PFSK-1 (cell line): ENCODE measurements around the gene FAM83C.

Experiments
- FOXP2 ChIP-seq: optimal IDR thresholded peaks from 2 replicates; pipeline ENCODE3; 2011; ENCODE audit warnings: borderline replicate concordance, control low read depth, inconsistent platforms; ENCODE audit not compliant: insufficient read depth; ENCODE audit errors: extremely low read length, extremely low read depth
- POLR2AphosphoS5 ChIP-seq: IDR thresholded peaks from 2 replicates; pipeline ENCODE4 v1.6.1; 2012; ENCODE audit warnings: low read depth, mild to moderate bottlenecking, control low read depth, low read length, moderate library complexity
- SIN3A ChIP-seq: IDR thresholded peaks from 2 replicates; pipeline ENCODE4 v1.6.1; 2012; ENCODE audit warnings: mild to moderate bottlenecking, low read length, moderate library complexity, borderline replicate concordance; ENCODE audit not compliant: insufficient read depth
- TAF1 ChIP-seq: IDR thresholded peaks from 2 replicates; pipeline ENCODE4 v1.6.1; 2012; ENCODE audit warnings: low read length, control low read depth, borderline replicate concordance; ENCODE audit not compliant: insufficient read depth
- TF ChIP-seq, protein P1 (sequence below), 2 experiments: IDR thresholded peaks; 2 replicates each; pipeline versions ENCODE4 v1.6.1 to v1.8.0; 2011 to 2012; ENCODE audit warnings: low read depth in 2 of 2, low read length in 2 of 2, control low read depth in 1 of 2, inconsistent platforms in 1 of 2, mild to moderate bottlenecking in 1 of 2, moderate library complexity in 1 of 2; ENCODE audit not compliant: insufficient read depth in 1 of 2

DNA sequence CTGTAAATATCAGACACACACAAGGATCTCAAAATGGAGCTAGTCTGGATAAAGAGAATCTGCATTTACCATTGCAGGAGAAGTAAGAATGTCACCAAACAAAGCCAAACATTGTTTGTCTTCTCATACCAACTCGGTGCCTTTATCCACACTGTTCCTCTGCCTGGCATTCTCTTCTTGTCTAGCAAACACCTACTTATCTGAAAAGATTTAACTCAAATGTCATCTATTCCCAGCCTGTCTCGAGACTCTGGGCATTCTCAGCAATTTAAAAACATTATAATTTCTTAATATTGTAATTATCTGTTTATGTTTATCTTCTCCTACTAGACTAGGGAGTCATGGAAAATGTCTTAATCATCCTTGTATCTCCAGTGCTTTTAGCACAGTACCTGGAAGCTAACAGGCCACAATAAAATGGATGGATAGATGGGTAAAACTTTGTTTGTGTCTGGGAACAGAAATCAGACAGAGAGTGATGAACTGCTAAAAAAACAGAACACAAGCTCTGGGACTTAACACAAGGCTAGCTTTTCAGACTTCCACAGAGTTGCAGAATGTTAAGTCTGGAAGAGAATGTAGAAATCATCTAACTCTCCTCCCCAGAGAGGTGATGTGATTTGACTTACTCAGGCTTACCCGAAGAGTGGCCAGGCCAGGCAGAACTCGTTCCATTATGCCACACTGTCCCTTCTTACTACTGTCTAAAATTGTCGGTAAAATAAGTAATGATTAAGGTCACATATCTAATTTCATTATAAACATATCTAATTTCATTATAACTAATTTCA is 42.3 kb upstream of the FAM83C start:
- TF ChIP-seq TAF1, result no peak
- no peak for TF ChIP-seq POLR2AphosphoS5
- TF ChIP-seq, protein P1, sequence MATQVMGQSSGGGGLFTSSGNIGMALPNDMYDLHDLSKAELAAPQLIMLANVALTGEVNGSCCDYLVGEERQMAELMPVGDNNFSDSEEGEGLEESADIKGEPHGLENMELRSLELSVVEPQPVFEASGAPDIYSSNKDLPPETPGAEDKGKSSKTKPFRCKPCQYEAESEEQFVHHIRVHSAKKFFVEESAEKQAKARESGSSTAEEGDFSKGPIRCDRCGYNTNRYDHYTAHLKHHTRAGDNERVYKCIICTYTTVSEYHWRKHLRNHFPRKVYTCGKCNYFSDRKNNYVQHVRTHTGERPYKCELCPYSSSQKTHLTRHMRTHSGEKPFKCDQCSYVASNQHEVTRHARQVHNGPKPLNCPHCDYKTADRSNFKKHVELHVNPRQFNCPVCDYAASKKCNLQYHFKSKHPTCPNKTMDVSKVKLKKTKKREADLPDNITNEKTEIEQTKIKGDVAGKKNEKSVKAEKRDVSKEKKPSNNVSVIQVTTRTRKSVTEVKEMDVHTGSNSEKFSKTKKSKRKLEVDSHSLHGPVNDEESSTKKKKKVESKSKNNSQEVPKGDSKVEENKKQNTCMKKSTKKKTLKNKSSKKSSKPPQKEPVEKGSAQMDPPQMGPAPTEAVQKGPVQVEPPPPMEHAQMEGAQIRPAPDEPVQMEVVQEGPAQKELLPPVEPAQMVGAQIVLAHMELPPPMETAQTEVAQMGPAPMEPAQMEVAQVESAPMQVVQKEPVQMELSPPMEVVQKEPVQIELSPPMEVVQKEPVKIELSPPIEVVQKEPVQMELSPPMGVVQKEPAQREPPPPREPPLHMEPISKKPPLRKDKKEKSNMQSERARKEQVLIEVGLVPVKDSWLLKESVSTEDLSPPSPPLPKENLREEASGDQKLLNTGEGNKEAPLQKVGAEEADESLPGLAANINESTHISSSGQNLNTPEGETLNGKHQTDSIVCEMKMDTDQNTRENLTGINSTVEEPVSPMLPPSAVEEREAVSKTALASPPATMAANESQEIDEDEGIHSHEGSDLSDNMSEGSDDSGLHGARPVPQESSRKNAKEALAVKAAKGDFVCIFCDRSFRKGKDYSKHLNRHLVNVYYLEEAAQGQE (IDR thresholded peaks at IDR 0.05; ENCODE audit: insufficient read depth in 1 of 2, low read depth in 2 of 2, low read length in 2 of 2), result no peak
- TF ChIP-seq SIN3A, result no peak
- TF ChIP-seq FOXP2, result no peak
